Measurements from ENCODE around the gene PRSS38.

PRSS38 gene

DNA sequence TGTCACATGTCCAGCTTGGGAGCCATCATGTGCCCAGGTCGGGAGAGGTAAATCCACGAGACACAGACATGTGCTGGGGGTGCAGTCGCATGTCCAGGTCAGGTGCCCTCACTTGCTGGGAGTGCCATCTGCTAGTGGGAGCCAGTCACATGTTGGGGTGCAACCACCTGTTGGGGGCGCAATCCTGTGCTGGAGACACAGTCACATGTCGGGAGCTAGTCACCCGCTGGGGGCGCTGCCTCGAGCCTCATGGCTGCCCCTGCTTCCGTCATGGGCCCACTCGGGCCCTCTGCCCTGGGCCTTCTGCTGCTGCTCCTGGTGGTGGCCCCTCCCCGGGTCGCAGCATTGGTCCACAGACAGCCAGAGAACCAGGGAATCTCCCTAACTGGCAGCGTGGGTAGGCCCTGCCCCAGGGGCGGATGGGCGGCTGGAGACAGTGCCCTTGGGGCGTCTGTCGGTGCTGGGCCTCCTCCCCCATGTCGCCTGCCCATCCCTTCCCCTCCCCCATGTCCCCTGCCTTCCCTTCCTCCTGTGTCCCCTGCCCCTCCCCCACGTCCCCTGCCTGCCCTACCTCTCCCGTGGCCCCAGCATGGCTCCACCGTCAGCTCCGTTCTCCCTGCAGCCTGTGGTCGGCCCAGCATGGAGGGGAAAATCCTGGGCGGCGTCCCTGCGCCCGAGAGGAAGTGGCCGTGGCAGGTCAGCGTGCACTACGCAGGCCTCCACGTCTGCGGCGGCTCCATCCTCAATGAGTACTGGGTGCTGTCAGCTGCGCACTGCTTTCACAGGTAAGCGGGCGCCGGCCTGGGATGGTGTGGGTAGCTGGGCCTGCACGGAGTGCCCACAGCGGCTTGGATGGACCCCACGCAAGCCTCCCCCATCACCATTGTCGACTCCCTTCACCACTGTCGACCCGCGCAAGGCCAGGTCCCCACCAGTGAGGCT is at the start of gene PRSS38:
Gene PRSS38 (plus strand): TSS at position 208 of the 942 bp plus-strand sequence. CDS start 42 bp downstream, at position 250.
- no peak for DNase-seq (ENCODE audit: low read depth, low spot score)

DNA sequence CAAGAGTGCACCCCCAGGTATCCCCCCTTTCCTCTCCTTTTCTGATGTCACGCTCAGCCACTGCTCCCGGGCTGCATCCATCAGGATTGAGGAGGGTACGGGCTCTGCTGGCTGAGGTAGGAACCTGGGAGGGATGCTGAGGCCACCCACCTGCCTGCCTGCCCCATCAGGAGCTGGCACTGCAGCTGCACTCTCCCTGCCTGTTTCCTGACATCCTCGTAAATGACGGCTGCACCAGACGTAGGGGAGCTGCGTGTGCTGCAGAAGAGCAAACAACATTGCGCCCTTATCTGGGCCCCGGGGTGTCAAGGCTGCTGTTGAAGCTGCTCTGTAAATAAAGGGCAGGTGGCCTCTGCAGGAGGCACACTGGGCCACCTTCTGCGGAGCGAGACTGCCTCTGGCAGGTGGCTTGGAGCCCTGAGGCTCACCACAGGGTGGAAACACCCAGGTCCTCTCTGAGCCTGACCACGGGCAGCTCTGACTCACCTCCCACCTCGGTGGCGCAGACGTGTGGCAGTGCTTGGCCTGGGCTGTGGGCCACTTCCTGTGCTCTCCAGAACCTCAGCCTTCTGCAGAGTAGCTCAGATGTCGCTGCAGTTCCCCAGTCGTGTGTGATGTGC is 49.4 kb upstream of the PRSS38 start:
- DNase-seq (ENCODE audit: low read depth, low spot score) = no peak

GRCh38 chr1:227766653-227767277 is 48.7 kb upstream of the PRSS38 start:
- DNase-seq (ENCODE audit: low read depth, low spot score) = no peak

DNA sequence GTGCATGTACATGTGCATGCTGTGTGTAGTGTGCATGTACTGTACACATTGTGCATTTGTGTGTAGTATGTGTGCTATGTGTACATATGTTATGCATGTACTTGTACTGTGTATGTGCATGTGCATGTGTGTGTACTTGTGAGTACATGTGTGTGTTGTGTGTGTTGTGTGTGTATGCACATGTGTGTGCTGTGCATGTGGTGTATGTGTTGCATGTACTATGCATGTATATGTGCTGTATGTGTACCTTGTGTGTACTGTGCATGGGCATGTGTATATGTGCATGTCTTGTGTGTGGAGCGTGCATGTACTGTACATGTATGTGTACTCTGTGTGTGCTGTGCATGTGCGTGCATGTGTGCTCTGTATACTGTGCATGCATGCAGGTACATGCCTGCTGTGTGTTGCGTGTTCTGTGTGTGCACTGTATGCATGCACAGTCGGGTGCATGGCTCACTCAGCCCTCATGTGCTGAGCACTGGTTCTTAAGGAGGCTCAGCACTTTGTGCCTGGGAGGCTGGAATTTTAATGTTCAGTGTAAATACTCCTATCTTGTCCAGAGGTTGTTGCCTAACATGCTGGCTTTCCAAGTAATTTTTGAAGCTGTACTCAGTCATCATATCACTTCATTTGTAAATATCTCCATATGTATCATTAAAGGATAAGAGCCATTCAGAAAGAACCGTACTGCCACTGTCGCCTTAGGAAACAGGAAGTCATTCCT is 47.9 kb upstream of the PRSS38 start:
- no peak for DNase-seq (ENCODE audit: low read depth, low spot score)

- no peak for DNase-seq (ENCODE audit: low read depth, low spot score)
These were observed 47.4 kb upstream of the PRSS38 start for GRCh38 chr1:227768125-227768439.

GRCh38 chr1:227768640-227769039 is 46.8 kb upstream of the PRSS38 start:
- DNase-seq (ENCODE audit: low read depth, low spot score) = no peak

DNA sequence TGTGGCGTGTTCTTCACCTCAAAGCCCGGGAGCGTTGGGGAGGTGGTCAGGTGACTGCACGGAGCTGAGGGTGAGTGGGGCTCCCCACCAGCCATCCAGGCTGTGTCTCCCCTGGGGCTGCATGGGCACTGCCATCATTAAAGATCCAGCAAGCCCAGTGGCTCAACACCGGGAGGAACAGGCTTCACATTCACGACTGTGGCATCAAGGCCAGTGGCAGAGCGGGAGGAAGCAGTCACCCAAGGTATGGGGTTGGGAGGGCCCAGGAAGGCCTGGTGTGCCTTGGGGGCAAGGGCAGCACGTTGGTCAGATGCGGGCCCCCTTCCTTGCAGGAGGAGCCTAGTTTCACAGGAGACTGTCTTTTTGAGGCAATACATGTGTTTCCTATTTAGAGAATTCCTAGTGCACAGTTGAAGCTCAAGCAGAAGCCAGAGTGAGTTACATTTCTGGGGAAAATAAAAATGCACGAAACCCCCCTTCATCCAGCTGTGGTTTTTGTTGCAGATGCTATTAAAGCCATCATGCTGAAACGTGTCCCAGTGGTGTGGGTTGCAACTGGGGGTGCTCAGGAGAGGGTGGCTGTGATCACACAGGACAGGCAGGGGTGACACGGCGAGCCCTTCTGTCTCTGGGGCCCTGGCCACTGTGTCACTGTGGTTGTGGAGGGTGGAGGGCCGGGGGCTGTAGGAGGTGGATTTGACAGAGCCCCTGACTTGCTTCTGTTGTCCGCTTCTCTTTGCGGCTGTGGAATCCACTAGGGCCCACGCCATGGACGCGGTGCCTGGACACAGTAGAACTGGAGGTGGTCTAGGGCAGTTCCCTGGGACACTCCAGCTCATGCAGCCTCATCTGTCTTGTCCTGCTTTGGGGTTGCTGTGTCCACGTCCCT is 46.2 kb upstream of the PRSS38 start:
- no peak for DNase-seq (ENCODE audit: low read depth, low spot score)

GRCh38 chr1:227769936-227770494 is 45.5 kb upstream of the PRSS38 start:
- no peak for DNase-seq (ENCODE audit: low read depth, low spot score)

GRCh38 chr1:227770812-227771211 is 44.7 kb upstream of the PRSS38 start:
- no peak for DNase-seq (ENCODE audit: low read depth, low spot score)

DNA sequence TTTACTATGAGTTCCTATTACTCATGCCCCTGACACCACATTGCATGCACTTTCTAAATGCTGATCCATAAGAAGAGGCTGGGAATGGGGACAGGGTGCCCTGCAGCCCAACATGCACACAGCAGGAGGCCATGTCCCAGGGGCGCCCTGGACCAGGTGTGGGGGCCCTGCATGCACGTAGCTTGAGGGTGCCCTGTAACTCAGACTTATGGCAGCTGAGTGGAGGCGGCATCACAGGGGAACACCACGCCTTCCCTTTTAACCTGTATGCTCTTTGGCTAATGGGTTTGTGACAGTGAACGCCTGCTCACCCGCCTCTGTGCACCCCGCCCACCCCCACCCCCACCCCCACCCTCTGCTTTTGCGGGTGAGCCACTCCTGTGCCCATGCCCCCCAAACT is 44.1 kb upstream of the PRSS38 start:
- DNase-seq (ENCODE audit: low read depth, low spot score) = no peak

DNA sequence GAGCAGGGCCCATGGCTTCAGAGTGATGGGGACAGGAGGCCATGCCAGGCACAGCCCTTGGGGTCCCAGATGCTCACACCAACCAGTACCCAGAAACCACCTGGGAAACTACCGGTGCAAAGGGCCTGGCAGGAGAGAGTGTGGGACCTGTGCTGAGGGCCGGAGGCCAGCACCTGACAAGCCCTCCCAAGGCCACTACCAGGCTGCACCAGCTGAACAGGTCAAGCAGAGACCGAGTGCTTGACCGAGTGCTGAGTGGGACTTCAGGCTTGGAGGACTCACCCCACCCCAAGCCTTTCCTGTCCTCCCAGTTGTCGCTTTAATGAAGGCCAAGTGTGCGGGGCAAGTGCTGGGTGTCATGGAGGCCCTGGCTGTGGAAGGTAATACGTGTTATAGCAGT is 43.7 kb upstream of the PRSS38 start:
- DNase-seq (ENCODE audit: low read depth, low spot score) = no peak

DNA sequence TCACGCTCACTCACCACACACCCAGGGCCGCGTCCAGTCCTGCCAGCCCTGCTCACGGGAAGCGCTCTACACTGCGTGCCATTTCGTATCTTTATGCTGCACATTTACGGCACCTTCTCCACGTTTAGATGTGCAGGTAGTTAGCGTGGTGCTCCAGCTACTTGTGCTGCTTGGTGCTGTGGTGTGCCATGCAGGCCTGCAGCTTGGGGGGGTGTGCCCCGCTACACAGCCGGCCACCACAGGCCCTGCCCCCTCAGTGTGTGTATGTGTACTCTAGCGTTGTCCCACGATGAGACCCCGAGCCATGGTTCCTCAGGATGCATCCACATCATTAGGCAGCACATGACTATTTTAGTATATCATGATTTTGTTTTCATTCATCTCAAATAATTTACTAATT is 41.9 kb upstream of the PRSS38 start:
- DNase-seq (ENCODE audit: low read depth, low spot score) = no peak

- no peak for DNase-seq (ENCODE audit: low read depth, low spot score)
These were observed 41.3 kb upstream of the PRSS38 start for GRCh38 chr1:227774051-227774731.

DNA sequence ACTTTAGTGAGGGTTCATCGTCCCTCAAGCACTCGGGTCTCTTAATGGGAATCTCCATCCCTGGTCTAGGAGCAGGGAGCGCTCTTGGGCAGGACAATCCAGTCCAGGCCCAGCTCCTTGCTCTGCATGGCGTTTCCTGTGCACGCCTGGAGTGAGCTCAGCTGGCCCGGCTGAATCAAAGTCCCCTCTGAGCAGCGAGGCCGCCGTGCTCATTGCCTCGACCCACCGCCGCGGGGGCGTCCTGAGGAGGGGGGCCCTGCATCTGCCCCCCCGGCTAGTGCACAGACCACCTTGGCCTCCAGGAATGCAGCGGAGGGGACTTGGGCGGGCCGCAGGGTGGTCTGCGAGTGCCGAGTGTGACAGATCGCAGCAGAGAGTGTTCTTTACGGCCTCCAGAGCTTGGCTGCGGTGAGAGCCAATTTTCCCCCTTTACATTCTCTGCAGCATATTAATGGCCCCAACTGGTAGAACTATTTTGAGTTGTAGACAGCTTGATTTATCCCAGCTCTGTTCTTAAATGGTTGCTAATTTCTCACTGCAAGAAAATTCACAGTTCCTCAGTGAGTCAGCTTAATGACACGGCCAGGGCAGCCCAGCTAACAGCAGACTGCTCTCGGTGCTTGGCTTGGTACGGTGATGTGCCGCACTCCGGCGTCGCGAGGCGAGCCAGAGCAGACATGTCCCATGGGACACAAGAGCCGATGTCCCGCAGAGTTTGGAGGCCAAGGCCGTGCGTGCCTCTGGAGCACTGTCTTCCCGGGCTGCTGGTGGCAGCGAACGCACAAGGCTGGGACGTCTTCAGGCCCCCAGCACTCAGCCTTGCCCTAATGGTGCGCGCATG is 40.4 kb upstream of the PRSS38 start:
- DNase-seq (ENCODE audit: low read depth, low spot score) = no peak

DNA sequence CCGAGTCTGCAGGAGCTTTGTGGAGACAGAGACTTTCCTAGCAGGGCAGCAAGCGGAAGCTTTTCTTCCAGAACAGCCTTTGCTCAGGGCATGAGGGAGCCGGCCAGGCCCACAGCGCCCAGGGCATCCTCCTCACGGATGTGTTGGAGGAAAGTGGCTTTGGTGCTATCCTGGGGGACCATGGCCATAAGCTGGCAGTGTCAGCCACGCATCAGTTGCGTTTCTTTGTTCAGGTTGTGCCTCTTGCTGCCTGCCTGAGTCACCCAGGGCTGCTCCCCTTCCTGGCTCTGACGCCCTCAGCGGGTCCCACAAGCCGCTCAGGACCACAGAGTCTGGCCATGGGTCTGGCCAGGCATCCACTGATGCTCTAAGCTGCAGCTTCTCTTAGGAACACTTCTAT is 39.6 kb upstream of the PRSS38 start:
- DNase-seq (ENCODE audit: low read depth, low spot score) = no peak

DNA sequence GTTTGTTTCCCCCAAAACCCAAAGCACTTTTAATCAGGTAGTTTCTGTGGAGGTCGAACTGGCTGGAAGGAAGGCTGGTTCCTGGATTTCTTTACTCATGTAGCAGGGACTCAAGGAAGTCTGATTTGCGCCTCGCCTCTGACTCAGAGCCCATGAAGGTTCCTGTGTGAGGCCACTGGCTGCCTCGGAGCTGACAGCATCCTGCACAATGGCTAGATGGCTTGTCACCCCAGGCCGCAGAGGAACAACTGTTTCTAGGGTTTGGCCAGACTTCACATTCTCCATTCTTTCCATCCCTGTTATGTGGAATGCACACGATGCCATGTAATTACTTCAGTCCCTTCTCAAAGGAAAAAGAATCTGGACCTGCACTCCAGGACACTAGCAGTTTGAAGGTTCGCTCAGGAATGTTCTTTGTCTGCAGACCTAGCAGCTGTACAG is 39.1 kb upstream of the PRSS38 start:
- no peak for DNase-seq (ENCODE audit: low read depth, low spot score)

DNA sequence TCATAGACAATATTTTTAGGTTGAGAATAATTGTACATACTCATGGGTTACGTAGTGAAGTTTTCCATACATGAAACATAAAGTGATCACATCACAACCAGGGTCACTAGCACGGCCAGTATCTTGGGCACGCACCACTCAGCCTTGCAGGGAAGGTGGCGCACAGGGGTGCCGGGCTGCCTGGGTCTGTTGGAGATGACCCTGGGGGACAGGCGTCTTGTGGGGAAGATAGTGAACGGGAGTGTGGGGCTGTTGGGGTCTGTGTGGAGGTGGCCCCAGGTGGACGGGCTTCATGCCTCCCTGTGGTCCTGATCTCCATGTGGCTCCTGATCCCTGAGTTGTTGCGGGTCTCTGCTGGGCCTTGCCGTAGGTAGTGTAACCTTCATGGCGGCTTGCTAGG is 38.3 kb upstream of the PRSS38 start:
- DNase-seq (ENCODE audit: low read depth, low spot score) = no peak

DNA sequence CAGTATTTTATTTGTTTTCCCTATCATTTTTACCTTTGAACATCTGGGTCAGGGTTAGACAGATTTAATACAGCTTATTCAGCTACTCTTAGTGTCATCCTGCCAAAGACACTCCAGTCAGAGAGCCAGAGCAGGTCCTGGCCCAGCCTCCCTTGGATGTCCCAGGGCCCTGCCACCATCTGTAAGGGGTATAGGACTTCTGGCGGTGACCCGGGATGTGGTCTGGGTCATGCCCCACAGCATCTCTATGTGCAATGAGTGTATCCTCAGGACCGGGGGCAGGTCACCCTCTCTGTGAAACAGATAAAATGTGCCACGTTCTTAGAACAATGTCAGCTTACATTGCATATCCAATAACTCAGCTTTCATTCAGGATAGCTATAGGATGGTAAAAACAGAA is 37.8 kb upstream of the PRSS38 start:
- DNase-seq (ENCODE audit: low read depth, low spot score) = no peak

DNA sequence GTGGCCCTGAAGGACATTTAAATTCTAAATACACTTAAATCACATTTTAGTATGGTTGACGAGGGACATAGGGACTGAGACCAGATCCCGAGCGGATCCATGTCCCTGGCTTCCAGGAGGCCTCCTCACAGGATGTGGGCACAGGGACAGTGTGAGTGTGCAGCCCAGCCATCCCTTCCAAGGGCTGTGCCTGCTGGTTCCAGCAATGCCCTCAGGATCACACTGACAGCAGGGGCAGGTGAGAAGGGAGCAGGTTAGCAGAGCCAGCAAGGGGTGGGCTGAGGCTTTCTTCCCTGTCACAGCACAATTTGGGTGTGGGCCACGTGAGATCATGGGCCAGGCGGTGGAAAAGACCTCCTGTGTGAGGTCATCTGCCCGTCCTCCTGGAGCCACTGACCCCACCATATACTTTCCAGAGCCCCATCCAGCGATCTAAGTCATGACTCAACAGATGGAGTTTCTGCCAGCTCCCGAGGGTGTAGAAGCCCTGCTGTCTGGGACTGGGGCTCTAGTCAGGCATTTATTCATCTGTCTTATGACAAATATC is 37.0 kb upstream of the PRSS38 start:
- DNase-seq (ENCODE audit: low read depth, low spot score) = no peak

All from brain pericyte (primary cell).